Activated CD8-positive, alpha-beta T cell treated with anti-CD3 and anti-CD28 coated beads for 36 hours (primary cell): ENCODE data around the gene MRPL33. TPM values are rescaled to one million over a fixed set of nuclear protein-coding genes. Genes with fewer than 3 reads are reported as not detected.
"Not testable (repeated sequence)": the region's sequence is repeated elsewhere in the genome, so short reads cannot be mapped to it uniquely, and the experiment has no call there.

Experiments used
- ATAC-seq: fragments of 200-7000 bp; cut with Tn5 transposase; one replicate; pipeline ENCODE4 v1.10.0; 2021; ENCODE audit warnings: mild to moderate bottlenecking, moderate library complexity
- CTCF ChIA-PET: fragments of 350-600 bp; sonication (Branson Sonifier 250); formaldehyde crosslinking; loops from one replicate; lab custom pipeline; 2021; ENCODE audit warnings: antibody characterized with exemption; lab: Charles Lee
- POLR2A ChIA-PET: fragments of 350-600 bp; sonication (Branson Sonifier 250); formaldehyde crosslinking; loops from one replicate; lab custom pipeline; 2021; ENCODE audit warnings: antibody characterized with exemption; lab: Charles Lee
- DNase-seq: peaks from one replicate; pipeline ENCODE4 v3.0.0-alpha.2; 2020
- H3K27ac Mint-ChIP-seq: one replicate; pipeline ENCODE4 v1.8.0; 2021; ENCODE audit warnings: mild to moderate bottlenecking, mixed read lengths
- H3K27me3 Mint-ChIP-seq: one replicate; pipeline ENCODE4 v1.8.0; 2021; ENCODE audit warnings: mixed read lengths
- H3K36me3 Mint-ChIP-seq: one replicate; pipeline ENCODE4 v1.8.0; 2021; ENCODE audit warnings: low read depth, mixed read lengths
- H3K4me1 Mint-ChIP-seq: one replicate; pipeline ENCODE4 v1.8.0; 2021; ENCODE audit warnings: low read depth, mixed read lengths
- H3K4me3 Mint-ChIP-seq: one replicate; pipeline ENCODE4 v1.8.0; 2021; ENCODE audit warnings: mild to moderate bottlenecking, moderate library complexity, mixed read lengths
- H3K9me3 Mint-ChIP-seq: one replicate; pipeline ENCODE4 v1.8.0; 2021; ENCODE audit warnings: mixed read lengths
- CTCF ChIP-seq: fragments of 200-600 bp; IDR thresholded peaks from one replicate; pipeline ENCODE4 v1.8.0; 2022; ENCODE audit warnings: antibody characterized with exemption, mild to moderate bottlenecking
- intact Hi-C: fragments of 100-400 bp; cut with micrococcal nuclease; formaldehyde crosslinking; loops from one replicate; pipeline ENCODE4 v1.10.0; 2022
- total RNA-seq, 2 experiments: library from RNA; stranded (reverse); gene quantifications; one replicate each; pipeline ENCODE4 v1.2.3, GENCODE V29; 2021

Gene MRPL33
- total RNA-seq, 2 experiments from 2014 or later = 54.6 to 59.2 TPM

DNA sequence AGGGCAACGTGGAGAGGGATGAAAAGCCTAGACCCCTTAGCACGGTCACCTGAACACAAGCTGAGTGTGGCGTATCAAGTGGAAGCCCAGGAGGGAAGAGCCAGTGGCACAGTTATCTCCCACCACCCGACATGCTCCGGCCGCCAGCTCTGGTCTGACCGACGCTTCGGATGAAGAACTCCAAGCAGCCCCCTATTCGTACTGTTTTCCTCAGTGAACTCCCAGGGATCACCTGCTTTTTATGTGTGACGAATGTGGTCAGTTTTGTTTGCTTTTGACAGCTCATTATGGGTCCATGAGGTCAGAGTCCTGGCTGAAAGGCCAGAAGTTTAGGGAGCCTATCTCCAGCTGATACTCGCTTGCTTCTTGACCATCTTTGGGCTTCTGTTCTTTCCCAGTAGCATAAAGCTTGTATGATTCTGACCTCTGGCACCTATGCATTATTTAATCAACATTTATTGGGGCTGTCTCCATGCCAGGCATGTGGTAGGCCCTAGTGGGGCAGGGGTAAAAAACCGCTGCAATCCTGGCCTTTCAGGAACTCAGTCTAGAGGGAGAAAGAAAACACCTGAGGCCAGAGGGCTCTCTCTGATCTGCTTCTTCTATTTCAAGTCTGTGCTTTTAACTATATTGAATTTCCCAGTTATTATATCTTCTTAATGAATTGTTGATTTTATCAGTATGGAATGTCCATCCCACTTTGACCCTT is 33.0 kb upstream of the MRPL33 start:
- CTCF ChIA-PET = interaction anchor here (1.1 to 1.5 kb wide), 2 partner anchors 15 to 34 kb away, joined by 3 read pairs; no protein-coding TSS in a partner anchor
- H3K4me1 Mint-ChIP-seq = peaks cover 14% of the 10 kb centered on the region
- peaks cover 4% of the 10 kb centered on the region for H3K36me3 Mint-ChIP-seq
- no peak for ATAC-seq
- no peak for TF ChIP-seq CTCF
- no peaks in the 10 kb centered on the region for H3K27me3 Mint-ChIP-seq
- POLR2A ChIA-PET = no interaction called here
- H3K9me3 Mint-ChIP-seq = peaks cover 3% of the 10 kb centered on the region
- no peak overlapping the region for H3K27ac Mint-ChIP-seq
- no peak overlapping the region for H3K4me3 Mint-ChIP-seq
- intact Hi-C loops = no loop called here
- no peak for DNase-seq

DNA sequence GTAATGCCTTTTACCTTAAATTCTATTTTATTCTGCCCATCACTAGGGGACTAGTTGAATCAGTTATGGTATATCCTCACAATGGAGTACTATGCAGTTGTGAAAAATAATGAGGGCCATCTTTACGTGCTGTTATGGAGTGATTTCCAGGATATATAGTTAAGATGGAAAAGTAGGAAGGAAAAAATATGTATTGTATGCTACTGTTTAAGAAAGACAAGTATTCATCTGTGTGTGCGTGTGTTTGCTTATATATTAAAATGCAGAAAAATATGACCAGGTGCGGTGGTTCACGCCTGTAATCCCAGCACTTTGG is 32.5 kb upstream of the MRPL33 start:
- no peak for TF ChIP-seq CTCF
- POLR2A ChIA-PET = no interaction called here
- Mint-ChIP-seq H3K36me3 (peaks cover 4% of the 10 kb centered on the region), H3K4me3 (no peak overlapping the region), H3K27me3 (no peaks in the 10 kb centered on the region), H3K27ac (no peak overlapping the region), H3K9me3 (peaks cover 2% of the 10 kb centered on the region), H3K4me1 (peaks cover 14% of the 10 kb centered on the region)
- DNase-seq (no peak), ATAC-seq (no peak)
- intact Hi-C loops = no loop called here
- CTCF ChIA-PET = no interaction called here

GRCh38 chr2:27741673-27742072 is 29.8 kb upstream of the MRPL33 start:
- H3K27me3 Mint-ChIP-seq = peaks cover 1% of the 10 kb centered on the region
- H3K4me1 Mint-ChIP-seq = no peaks in the 10 kb centered on the region
- intact Hi-C loops = no loop called here
- CTCF ChIA-PET = interaction anchor here (1.1 to 1.8 kb wide), 3 partner anchors 12 to 38 kb away, joined by 4 to 5 read pairs (median 4); no protein-coding TSS in a partner anchor
- no peak overlapping the region for H3K27ac Mint-ChIP-seq
- no peaks in the 10 kb centered on the region for H3K9me3 Mint-ChIP-seq
- POLR2A ChIA-PET = no interaction called here
- no peak overlapping the region for H3K4me3 Mint-ChIP-seq
- no peak for TF ChIP-seq CTCF
- no peak for DNase-seq
- ATAC-seq = no peak
- H3K36me3 Mint-ChIP-seq = no peaks in the 10 kb centered on the region

DNA sequence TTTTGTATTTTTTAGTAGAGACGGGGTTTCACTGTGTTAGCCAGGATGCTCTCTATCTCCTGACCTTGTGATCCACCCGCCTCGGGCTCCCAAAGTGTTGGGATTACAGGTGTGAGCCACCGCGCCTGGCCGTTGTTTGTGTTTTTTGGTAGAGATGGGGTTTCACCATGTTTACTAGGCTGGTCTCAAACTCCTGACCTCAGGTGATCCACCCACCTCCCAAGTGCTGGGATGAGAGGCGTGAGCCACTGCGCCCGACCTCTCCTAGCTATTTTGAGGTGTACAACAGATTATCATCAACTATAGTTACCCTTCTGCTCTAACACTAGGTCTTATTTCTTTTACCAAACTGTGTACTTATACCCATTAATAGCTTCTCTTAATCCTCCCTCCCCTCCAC is 28.9 kb upstream of the MRPL33 start:
- Mint-ChIP-seq H3K4me3 (no peak overlapping the region), H3K36me3 (no peaks in the 10 kb centered on the region), H3K27me3 (peaks cover 1% of the 10 kb centered on the region), H3K4me1 (no peaks in the 10 kb centered on the region), H3K27ac (no peak overlapping the region), H3K9me3 (no peaks in the 10 kb centered on the region)
- POLR2A ChIA-PET = no interaction called here
- no peak for DNase-seq
- ATAC-seq = no peak
- intact Hi-C loops = no loop called here
- CTCF ChIA-PET = interaction anchor here (1.1 to 1.8 kb wide), 3 partner anchors 12 to 39 kb away, joined by 4 to 5 read pairs (median 4); no protein-coding TSS in a partner anchor
- TF ChIP-seq CTCF = no peak

- H3K9me3 Mint-ChIP-seq = peaks cover 12% of the 10 kb centered on the region
- H3K27ac Mint-ChIP-seq, H3K4me1 Mint-ChIP-seq, ATAC-seq, H3K36me3 Mint-ChIP-seq, DNase-seq, intact Hi-C loops, H3K27me3 Mint-ChIP-seq, H3K4me3 Mint-ChIP-seq: not testable (repeated sequence)
- CTCF ChIA-PET = interaction anchor here (0.7 to 2.3 kb wide), 4 partner anchors 22 to 62 kb away, joined by 3 to 9 read pairs (median 8); no protein-coding TSS in a partner anchor
- POLR2A ChIA-PET = interaction anchor here (1.4 kb wide), 1 partner anchor 9 kb away, joined by 6 read pairs; no protein-coding TSS in a partner anchor
Measured at GRCh38 chr2:27745494-27745893, 26.0 kb upstream of the MRPL33 start.
